ENCODE measurements around the gene ASTN1. TPM values are rescaled to one million over a fixed set of nuclear protein-coding genes. Genes with fewer than 3 reads are reported as not detected.

Gene ASTN1
- polyA plus RNA-seq, 1 donor, result 6.4 TPM

DNA sequence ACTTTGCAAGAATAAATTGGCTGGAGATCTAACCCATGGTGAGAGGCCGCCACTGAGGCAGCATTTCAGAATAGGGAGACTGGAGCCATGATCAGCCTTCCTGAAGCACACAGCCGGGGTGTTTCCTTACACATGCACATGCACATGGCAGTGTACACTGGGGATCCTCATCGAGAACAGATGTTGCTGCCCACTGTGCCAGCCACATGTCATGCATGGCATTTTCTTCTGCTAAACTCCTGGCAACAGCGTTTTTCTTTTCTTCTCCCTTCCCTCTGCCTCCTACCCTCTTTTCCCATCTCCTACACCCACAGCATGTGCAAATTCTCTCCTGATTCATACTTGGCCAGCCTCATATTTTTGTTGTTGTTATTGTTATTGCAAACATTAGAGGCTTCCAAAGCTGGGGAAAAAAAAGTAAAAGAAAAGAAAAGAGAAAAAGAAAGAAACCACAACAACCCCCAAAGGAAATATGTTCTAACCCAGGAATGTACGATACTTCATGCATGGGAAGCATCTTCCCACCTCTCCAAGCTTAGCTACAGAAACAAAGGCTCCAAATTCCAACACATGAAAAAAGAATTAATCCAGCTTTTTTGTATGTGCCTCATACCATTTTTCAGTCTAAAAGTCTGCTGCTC is 344.0 kb downstream of the ASTN1 start:
- no peak for DNase-seq

DNA sequence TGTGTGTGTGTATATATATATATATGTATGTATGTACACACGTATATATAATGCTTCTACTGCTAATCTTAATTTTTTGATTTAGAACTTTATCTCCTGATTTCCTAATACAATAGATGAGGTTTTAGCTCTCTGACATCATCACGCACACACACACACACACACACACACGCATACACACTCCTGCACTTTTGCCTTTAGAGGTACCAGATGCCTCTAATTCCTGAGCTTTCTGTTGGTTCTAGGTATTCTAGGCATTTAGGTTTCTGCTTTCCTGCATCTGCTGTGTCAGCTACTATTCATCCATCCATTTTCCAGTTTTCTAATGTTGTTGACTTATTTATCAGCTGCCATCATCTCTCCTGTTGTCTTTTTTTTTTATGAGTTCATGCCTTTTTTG is 348.3 kb downstream of the ASTN1 start:
- no peak for DNase-seq

DNA sequence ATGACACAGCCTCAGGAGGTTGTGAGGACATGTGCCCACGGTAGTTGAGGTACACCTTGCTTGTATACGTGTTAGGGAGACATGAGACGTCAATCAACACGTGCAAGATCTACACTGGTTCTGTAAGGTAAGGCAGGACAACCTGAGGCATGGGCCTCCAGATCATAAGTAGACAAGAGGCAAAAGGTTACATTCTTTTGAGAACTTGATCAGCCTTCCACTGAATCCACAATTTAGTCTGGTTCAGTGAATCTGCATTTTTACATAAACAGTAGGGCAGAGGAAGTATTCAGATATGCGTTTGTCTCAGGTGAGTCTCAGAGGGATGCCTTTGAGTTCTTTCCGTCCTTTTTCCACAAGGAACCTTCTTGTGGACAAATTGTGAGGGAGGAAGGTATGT is 348.9 kb downstream of the ASTN1 start:
- DNase-seq, result no peak

DNA sequence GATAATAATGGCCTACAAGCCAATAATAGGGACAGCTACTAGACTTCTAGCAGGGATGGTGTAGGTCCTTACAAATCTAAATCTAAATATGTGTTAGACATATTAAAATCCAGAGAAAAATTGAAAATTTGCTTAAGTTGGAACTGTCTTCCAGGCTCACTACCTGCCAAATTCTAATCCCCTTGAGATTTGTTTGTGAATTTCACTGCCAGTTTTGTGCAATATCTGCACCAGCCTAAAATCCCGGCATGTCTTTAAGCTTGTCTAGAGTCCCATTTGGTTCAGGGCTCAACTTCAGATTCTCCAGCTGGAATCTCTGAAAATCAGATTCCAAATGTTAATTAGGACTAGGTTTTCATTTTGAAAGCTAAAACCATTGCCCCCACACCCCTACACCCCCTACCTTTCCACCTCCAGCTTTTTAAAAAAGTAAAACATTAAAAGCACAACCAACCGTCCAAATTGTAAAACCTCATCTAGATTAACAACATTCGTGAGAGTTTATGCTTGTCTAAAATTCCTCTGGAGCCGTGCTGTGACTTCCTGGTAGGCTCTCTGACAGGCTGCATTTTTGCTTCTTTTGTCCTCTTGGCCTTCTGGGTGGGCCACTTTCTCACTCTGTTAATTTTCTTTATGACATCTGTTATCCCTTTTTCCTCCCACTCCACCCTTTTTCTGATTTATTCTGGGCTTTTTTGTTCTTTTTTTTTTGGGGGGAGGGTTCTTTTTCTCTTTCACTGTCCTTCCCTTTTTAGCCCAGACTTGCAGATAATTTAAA is 352.8 kb downstream of the ASTN1 start:
- no peak for DNase-seq

DNA sequence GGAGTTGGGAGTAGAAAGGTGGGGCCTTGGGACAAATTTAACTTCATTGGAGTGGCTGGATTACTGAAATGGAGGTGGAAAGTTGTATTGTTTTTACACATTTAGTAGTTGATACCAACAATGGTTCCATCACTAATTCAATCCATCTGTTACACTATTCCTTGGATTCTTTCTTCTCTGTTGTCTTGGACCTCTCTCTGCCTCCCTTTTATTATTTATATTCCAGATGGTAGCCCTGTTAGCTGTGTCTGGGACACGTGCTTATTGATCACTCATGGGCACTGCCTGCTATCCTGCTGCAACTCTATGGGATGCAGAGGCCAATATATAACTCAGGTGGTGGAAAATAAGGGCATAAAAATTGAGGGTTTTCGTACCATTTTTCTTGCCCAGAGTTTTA is 355.2 kb downstream of the ASTN1 start:
- DNase-seq, result no peak

Other genes starting within 250 kb of the ASTN1 start
- 0.17 TPM for gene BRINP2, start 6.2 kb upstream of the ASTN1 start, polyA plus RNA-seq (ENCODE audit: insufficient read length)